HEK293 (cell line): ENCODE results near the gene ELF3.
A peak's percentile ranks its signal among the peaks of the same experiment; 100 is the strongest.

ENCODE experiments used
- FEZF1 ChIP-seq: fragments of 450-650 bp; formaldehyde crosslinking; IDR thresholded peaks from 2 replicates; pipeline ENCODE4 v1.5.1; 2016; ENCODE audit warnings: missing biosample characterization, missing genetic modification characterization
- SALL2 ChIP-seq: fragments of 450-650 bp; formaldehyde crosslinking; IDR thresholded peaks from 2 replicates; pipeline ENCODE4 v1.5.0; 2017; ENCODE audit warnings: missing biosample characterization, mild to moderate bottlenecking, missing genetic modification characterization, borderline replicate concordance
- SETDB1 ChIP-seq: IDR thresholded peaks from one replicate; pipeline ENCODE4 v1.6.1; 2017; ENCODE audit warnings: mild to moderate bottlenecking, low read length, moderate library complexity, mixed read lengths; ENCODE audit not compliant: insufficient read length
- SP2 ChIP-seq: fragments of 450-650 bp; formaldehyde crosslinking; IDR thresholded peaks from 2 replicates; pipeline ENCODE4 v1.5.1; 2016; ENCODE audit warnings: missing biosample characterization, missing genetic modification characterization
- TRIM28 ChIP-seq: IDR thresholded peaks from 2 replicates; pipeline ENCODE4 v1.6.1; 2011; ENCODE audit warnings: low read length, control low read depth, borderline replicate concordance
- ZBTB1 ChIP-seq: fragments of 450-650 bp; formaldehyde crosslinking; IDR thresholded peaks from 2 replicates; pipeline ENCODE4 v1.5.1; 2016; ENCODE audit warnings: missing biosample characterization, missing genetic modification characterization
- ZBTB48 ChIP-seq: fragments of 450-650 bp; formaldehyde crosslinking; IDR thresholded peaks from 2 replicates; pipeline ENCODE4 v1.5.1; 2016; ENCODE audit warnings: missing biosample characterization, missing genetic modification characterization
- ZBTB8A ChIP-seq: fragments of 450-650 bp; formaldehyde crosslinking; IDR thresholded peaks from 2 replicates; pipeline ENCODE4 v1.5.1; 2016; ENCODE audit warnings: missing biosample characterization, missing genetic modification characterization
- ZNF132 ChIP-seq: fragments of 450-650 bp; formaldehyde crosslinking; IDR thresholded peaks from 2 replicates; pipeline ENCODE4 v1.5.1; 2017; ENCODE audit warnings: missing biosample characterization, missing genetic modification characterization, borderline replicate concordance
- ZNF16 ChIP-seq: fragments of 450-650 bp; formaldehyde crosslinking; IDR thresholded peaks from 2 replicates; pipeline ENCODE4 v1.5.1; 2016; ENCODE audit warnings: low read depth, missing biosample characterization, missing genetic modification characterization
- ZNF239 ChIP-seq: fragments of 450-650 bp; formaldehyde crosslinking; IDR thresholded peaks from 2 replicates; pipeline ENCODE4 v1.5.1; 2016; ENCODE audit warnings: missing biosample characterization, missing genetic modification characterization
- ZNF324 ChIP-seq: fragments of 450-650 bp; formaldehyde crosslinking; IDR thresholded peaks from 2 replicates; pipeline ENCODE4 v1.5.1; 2016; ENCODE audit warnings: missing biosample characterization, missing genetic modification characterization
- ZNF341 ChIP-seq: fragments of 450-650 bp; formaldehyde crosslinking; IDR thresholded peaks from 2 replicates; pipeline ENCODE4; 2016; ENCODE audit warnings: low read depth, missing biosample characterization, missing genetic modification characterization
- ZNF473 ChIP-seq: fragments of 450-650 bp; formaldehyde crosslinking; IDR thresholded peaks from 2 replicates; pipeline ENCODE4 v1.5.1; 2017; ENCODE audit warnings: missing biosample characterization, missing genetic modification characterization
- ZNF514 ChIP-seq: fragments of 450-650 bp; formaldehyde crosslinking; IDR thresholded peaks from 2 replicates; pipeline ENCODE4 v1.5.1; 2016; ENCODE audit warnings: missing biosample characterization, missing genetic modification characterization
- ZNF558 ChIP-seq: fragments of 450-650 bp; formaldehyde crosslinking; IDR thresholded peaks from 2 replicates; pipeline ENCODE4 v1.5.1; 2016; ENCODE audit warnings: missing biosample characterization, missing genetic modification characterization
- ZNF571 ChIP-seq: fragments of 450-650 bp; formaldehyde crosslinking; IDR thresholded peaks from 2 replicates; pipeline ENCODE4 v1.5.0; 2017; ENCODE audit warnings: missing biosample characterization, missing genetic modification characterization
- ZNF660 ChIP-seq: fragments of 450-650 bp; IDR thresholded peaks from 2 replicates; pipeline ENCODE4 v1.5.1; 2018; ENCODE audit warnings: missing biosample characterization, mild to moderate bottlenecking, missing genetic modification characterization
- ZNF830 ChIP-seq: fragments of 450-650 bp; IDR thresholded peaks from 2 replicates; pipeline ENCODE4 v1.5.0; 2018; ENCODE audit warnings: missing biosample characterization, missing genetic modification characterization, low read depth, mild to moderate bottlenecking, moderate library complexity
- ZNF843 ChIP-seq: fragments of 450-650 bp; formaldehyde crosslinking; IDR thresholded peaks from 2 replicates; pipeline ENCODE4 v1.5.1; 2016; ENCODE audit warnings: missing biosample characterization, missing genetic modification characterization
- ZSCAN30 ChIP-seq: fragments of 450-650 bp; IDR thresholded peaks from 2 replicates; pipeline ENCODE4 v1.5.1; 2018; ENCODE audit warnings: missing biosample characterization, mild to moderate bottlenecking, missing genetic modification characterization, moderate library complexity
- TF ChIP-seq, protein P1 (sequence below): fragments of 450-650 bp; formaldehyde crosslinking; IDR thresholded peaks from 2 replicates; pipeline ENCODE4 v1.5.1; 2017; ENCODE audit warnings: missing biosample characterization, missing genetic modification characterization
- TF ChIP-seq, protein P2 (sequence below): fragments of 450-650 bp; formaldehyde crosslinking; IDR thresholded peaks from 2 replicates; pipeline ENCODE4 v1.5.1; 2016; ENCODE audit warnings: missing biosample characterization, missing genetic modification characterization
- TF ChIP-seq, protein P3 (sequence below): fragments of 450-650 bp; formaldehyde crosslinking; IDR thresholded peaks from 2 replicates; pipeline ENCODE4 v1.5.1; 2016; ENCODE audit warnings: missing biosample characterization, missing genetic modification characterization
- TF ChIP-seq, protein P4 (sequence below): fragments of 450-650 bp; IDR thresholded peaks from 2 replicates; pipeline ENCODE4 v1.5.1; 2018; ENCODE audit warnings: missing biosample characterization, mild to moderate bottlenecking, missing genetic modification characterization
- TF ChIP-seq, protein P5 (sequence below): fragments of 450-650 bp; formaldehyde crosslinking; IDR thresholded peaks from 2 replicates; pipeline ENCODE4 v1.5.1; 2016; ENCODE audit warnings: missing biosample characterization, missing genetic modification characterization
- TF ChIP-seq, protein P6 (sequence below): fragments of 450-650 bp; IDR thresholded peaks from 2 replicates; pipeline ENCODE4 v1.5.1; 2018; ENCODE audit warnings: missing biosample characterization, missing genetic modification characterization

ELF3 gene

DNA sequence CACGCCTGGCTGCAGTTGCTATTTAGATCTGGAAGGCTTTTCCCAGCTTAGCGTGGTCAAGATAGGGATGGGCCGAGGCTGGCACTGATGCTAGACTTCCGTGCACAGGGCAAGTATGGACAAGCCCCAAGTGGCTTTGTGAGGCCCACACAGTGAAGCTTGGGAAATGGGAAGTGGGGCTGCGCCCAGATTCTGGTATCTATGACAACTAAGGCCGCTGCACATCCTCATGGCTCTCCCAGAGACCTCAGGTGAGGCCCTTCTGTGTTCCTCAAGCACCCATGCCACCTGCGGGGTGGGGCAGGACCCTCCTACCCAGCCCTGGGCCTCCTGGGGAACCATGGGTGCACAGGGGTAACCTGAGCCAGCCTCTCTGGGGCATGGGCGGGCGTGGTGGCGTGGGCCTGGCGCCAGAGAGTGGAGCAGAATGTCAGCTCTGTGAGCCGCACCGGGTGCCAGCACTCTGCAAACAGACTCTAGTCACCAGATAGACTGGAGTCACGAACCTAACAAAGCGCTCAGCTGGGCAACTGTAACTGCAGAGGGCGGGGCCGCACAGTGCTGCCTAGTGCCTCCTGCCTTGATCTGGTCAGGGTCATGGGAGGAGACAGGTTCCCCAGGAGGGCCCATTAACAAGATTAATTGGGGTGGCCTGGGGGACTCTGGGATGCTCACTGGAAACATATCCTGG is 46.4 kb downstream of the ELF3 start (continued):
- TF ChIP-seq, protein P1, sequence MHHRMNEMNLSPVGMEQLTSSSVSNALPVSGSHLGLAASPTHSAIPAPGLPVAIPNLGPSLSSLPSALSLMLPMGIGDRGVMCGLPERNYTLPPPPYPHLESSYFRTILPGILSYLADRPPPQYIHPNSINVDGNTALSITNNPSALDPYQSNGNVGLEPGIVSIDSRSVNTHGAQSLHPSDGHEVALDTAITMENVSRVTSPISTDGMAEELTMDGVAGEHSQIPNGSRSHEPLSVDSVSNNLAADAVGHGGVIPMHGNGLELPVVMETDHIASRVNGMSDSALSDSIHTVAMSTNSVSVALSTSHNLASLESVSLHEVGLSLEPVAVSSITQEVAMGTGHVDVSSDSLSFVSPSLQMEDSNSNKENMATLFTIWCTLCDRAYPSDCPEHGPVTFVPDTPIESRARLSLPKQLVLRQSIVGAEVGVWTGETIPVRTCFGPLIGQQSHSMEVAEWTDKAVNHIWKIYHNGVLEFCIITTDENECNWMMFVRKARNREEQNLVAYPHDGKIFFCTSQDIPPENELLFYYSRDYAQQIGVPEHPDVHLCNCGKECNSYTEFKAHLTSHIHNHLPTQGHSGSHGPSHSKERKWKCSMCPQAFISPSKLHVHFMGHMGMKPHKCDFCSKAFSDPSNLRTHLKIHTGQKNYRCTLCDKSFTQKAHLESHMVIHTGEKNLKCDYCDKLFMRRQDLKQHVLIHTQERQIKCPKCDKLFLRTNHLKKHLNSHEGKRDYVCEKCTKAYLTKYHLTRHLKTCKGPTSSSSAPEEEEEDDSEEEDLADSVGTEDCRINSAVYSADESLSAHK (tag by site-specific recombination), result no peak
- no peak for TF ChIP-seq ZNF660 (tag by site-specific recombination)
- peak; percentile 34 for TF ChIP-seq SP2 (tag by site-specific recombination)
- TF ChIP-seq ZNF514 (tag by site-specific recombination), result no peak
- TF ChIP-seq, protein P2, sequence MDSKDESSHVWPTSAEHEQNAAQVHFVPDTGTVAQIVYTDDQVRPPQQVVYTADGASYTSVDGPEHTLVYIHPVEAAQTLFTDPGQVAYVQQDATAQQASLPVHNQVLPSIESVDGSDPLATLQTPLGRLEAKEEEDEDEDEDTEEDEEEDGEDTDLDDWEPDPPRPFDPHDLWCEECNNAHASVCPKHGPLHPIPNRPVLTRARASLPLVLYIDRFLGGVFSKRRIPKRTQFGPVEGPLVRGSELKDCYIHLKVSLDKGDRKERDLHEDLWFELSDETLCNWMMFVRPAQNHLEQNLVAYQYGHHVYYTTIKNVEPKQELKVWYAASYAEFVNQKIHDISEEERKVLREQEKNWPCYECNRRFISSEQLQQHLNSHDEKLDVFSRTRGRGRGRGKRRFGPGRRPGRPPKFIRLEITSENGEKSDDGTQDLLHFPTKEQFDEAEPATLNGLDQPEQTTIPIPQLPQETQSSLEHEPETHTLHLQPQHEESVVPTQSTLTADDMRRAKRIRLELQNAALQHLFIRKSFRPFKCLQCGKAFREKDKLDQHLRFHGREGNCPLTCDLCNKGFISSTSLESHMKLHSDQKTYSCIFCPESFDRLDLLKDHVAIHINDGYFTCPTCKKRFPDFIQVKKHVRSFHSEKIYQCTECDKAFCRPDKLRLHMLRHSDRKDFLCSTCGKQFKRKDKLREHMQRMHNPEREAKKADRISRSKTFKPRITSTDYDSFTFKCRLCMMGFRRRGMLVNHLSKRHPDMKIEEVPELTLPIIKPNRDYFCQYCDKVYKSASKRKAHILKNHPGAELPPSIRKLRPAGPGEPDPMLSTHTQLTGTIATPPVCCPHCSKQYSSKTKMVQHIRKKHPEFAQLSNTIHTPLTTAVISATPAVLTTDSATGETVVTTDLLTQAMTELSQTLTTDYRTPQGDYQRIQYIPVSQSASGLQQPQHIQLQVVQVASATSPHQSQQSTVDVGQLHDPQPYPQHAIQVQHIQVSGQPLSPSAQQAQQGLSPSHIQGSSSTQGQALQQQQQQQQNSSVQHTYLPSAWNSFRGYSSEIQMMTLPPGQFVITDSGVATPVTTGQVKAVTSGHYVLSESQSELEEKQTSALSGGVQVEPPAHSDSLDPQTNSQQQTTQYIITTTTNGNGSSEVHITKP (tag by site-specific recombination), result peak; percentile 90
- TF ChIP-seq ZNF843 (tag by site-specific recombination), result no peak
- TF ChIP-seq ZNF132 (tag by site-specific recombination), result no peak
- no peak for TF ChIP-seq ZNF558
- TF ChIP-seq, protein P3, sequence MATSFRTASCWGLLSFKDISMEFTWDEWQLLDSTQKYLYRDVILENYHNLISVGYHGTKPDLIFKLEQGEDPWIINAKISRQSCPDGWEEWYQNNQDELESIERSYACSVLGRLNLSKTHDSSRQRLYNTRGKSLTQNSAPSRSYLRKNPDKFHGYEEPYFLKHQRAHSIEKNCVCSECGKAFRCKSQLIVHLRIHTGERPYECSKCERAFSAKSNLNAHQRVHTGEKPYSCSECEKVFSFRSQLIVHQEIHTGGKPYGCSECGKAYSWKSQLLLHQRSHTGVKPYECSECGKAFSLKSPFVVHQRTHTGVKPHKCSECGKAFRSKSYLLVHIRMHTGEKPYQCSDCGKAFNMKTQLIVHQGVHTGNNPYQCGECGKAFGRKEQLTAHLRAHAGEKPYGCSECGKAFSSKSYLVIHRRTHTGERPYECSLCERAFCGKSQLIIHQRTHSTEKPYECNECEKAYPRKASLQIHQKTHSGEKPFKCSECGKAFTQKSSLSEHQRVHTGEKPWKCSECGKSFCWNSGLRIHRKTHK (tag by site-specific recombination), result no peak
- TF ChIP-seq, protein P4, sequence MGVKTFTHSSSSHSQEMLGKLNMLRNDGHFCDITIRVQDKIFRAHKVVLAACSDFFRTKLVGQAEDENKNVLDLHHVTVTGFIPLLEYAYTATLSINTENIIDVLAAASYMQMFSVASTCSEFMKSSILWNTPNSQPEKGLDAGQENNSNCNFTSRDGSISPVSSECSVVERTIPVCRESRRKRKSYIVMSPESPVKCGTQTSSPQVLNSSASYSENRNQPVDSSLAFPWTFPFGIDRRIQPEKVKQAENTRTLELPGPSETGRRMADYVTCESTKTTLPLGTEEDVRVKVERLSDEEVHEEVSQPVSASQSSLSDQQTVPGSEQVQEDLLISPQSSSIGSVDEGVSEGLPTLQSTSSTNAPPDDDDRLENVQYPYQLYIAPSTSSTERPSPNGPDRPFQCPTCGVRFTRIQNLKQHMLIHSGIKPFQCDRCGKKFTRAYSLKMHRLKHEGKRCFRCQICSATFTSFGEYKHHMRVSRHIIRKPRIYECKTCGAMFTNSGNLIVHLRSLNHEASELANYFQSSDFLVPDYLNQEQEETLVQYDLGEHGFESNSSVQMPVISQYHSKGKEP (tag by site-specific recombination), result 0 out of 2 replicates have a peak, but pooled peaks have one; percentile 3
- no peak for TF ChIP-seq ZNF16
- TF ChIP-seq ZNF473 (tag by site-specific recombination), result no peak
- TF ChIP-seq SALL2, result no peak
- TF ChIP-seq ZNF239, result no peak
- no peak for TF ChIP-seq TRIM28
- no peak for TF ChIP-seq SETDB1
- TF ChIP-seq ZBTB48 (tag by site-specific recombination), result no peak
- no peak for TF ChIP-seq ZNF324 (tag by site-specific recombination)
- TF ChIP-seq FEZF1 (tag by site-specific recombination), result no peak
- TF ChIP-seq ZSCAN30 (tag by site-specific recombination), result no peak
- TF ChIP-seq ZBTB1 (tag by site-specific recombination), result no peak
- TF ChIP-seq ZNF341 (tag by site-specific recombination), result no peak
- no peak for TF ChIP-seq ZNF571
- TF ChIP-seq, protein P5, sequence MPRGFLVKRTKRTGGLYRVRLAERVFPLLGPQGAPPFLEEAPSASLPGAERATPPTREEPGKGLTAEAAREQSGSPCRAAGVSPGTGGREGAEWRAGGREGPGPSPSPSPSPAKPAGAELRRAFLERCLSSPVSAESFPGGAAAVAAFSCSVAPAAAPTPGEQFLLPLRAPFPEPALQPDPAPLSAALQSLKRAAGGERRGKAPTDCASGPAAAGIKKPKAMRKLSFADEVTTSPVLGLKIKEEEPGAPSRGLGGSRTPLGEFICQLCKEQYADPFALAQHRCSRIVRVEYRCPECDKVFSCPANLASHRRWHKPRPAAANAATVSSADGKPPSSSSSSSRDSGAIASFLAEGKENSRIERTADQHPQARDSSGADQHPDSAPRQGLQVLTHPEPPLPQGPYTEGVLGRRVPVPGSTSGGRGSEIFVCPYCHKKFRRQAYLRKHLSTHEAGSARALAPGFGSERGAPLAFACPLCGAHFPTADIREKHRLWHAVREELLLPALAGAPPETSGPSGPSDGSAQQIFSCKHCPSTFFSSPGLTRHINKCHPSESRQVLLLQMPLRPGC, result no peak
- no peak for TF ChIP-seq ZNF830 (tag by site-specific recombination)
- TF ChIP-seq, protein P6, sequence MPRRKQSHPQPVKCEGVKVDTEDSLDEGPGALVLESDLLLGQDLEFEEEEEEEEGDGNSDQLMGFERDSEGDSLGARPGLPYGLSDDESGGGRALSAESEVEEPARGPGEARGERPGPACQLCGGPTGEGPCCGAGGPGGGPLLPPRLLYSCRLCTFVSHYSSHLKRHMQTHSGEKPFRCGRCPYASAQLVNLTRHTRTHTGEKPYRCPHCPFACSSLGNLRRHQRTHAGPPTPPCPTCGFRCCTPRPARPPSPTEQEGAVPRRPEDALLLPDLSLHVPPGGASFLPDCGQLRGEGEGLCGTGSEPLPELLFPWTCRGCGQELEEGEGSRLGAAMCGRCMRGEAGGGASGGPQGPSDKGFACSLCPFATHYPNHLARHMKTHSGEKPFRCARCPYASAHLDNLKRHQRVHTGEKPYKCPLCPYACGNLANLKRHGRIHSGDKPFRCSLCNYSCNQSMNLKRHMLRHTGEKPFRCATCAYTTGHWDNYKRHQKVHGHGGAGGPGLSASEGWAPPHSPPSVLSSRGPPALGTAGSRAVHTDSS (tag by site-specific recombination), result no peak
- TF ChIP-seq ZBTB8A (tag by site-specific recombination), result 0 out of 2 replicates have a peak, but pooled peaks have one; percentile 37
